ENCODE data around the gene LCN12. TPM values are rescaled to one million over a fixed set of nuclear protein-coding genes. Genes with fewer than 3 reads are reported as not detected.
A peak's percentile ranks its signal among the peaks of the same experiment; 100 is the strongest.

LCN12 gene
- total RNA-seq, 1 donor from 2014 or later = 1.9 TPM

DNA sequence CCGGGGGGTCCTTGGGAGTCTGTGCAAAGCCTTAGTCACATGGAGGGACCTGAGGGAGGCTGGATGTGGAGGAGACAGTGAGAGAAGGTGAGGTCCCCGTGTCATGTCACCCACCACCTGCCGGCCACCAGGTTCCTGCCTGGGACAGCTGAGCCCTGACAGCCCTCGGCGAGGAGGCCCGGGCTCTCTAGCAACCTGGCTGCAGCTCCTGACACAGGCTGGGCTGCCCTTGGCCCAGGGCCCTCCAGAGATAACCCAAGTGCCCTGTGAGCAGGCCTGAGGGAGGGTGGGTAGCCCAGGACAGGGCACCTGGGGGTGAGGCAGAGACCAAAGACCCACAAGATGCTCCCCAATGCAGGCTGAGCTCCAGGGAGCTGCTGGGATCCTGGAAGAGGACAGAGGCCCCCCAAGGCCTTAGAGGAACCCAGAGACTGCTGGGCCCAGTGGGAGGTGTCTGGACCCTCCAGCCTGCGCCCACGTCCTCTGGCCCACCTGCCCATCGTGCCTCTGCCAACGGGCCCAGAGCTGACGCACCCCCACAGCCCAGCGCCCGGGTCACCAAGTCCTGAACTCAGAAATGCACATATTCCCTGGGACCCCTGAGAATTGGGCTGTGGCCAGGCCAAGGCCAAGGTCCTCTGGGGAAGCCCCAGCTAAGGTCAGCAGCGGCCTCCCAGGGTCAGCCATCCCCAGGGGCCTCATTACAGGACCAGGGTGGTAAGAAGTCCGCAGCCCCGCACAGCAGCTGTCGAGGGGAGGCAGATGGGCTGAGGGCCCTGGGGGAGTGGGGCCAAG, 16.5 kb downstream of the LCN12 start:
- TF ChIP-seq CTCF (IDR thresholded peaks at IDR 0.05) = no peak
- peaks cover 8% of the 10 kb centered on the region for H3K4me1 ChIP-seq
- H3K9me3 ChIP-seq = no peaks in the 10 kb centered on the region
- DNase-seq (no peak), ATAC-seq (no peak)
- no peaks in the 10 kb centered on the region for H3K27me3 ChIP-seq (ENCODE audit: low read depth)
- no peak overlapping the region for H3K4me3 ChIP-seq
- intact Hi-C loops (cut with DNase I) = no loop called here
- H3K36me3 ChIP-seq = no peaks in the 10 kb centered on the region
- no peak overlapping the region for H3K27ac ChIP-seq

DNA sequence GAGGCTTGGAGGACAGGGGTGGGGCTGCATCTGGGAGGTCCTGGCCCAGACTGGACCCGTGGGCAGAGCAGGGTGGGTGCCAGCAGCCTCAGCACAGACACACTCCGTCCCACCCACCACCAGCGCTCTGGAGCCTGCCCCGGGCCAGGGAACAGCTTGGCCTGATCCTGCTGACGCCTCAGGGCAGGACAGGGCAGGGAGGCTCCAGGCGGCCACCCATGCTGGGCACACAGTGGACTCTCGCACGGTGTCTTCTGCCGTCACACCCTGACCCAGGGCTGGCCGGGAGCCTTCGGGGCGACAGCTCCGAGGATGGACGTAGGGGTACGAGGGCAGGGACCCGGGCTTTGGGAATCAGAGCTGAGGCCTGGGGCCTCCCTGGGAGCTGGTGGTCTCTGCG, 17.1 kb downstream of the LCN12 start:
- Histone ChIP-seq H3K36me3 (no peaks in the 10 kb centered on the region), H3K9me3 (no peaks in the 10 kb centered on the region), H3K27ac (no peak overlapping the region), H3K4me3 (no peak overlapping the region), H3K27me3 (ENCODE audit: low read depth) (no peaks in the 10 kb centered on the region), H3K4me1 (peaks cover 12% of the 10 kb centered on the region)
- no peak for TF ChIP-seq CTCF (IDR thresholded peaks at IDR 0.05)
- ATAC-seq (peak in 1 of 2 donors; percentile 14), DNase-seq (no peak)
- intact Hi-C loops (cut with DNase I) = no loop called here

DNA sequence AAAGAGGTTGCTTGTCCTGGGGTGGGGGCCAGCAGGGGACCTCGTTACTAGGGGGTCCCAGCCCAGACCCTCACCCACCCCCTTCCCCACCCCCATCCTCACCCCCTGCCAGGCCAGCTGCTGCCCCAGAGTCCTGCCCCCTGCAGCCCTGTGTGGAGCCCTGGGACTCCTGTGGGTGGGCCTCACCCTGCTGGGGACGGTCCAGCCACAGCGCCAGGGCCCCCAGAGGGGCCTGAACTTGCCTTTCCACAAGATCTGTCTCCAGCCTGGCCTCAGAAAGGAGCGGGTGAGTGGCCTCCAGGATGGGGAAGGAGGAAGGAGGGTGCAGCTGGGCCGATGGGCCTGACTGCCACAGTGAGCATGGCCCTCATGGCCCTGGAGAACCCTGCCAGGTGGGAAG, 17.7 kb downstream of the LCN12 start:
- Histone ChIP-seq H3K36me3 (no peaks in the 10 kb centered on the region), H3K4me1 (peaks cover 18% of the 10 kb centered on the region), H3K4me3 (no peak overlapping the region), H3K27me3 (ENCODE audit: low read depth) (no peaks in the 10 kb centered on the region), H3K9me3 (no peaks in the 10 kb centered on the region), H3K27ac (no peak overlapping the region)
- DNase-seq (no peak), ATAC-seq (no peak)
- intact Hi-C loops (cut with DNase I) = no loop called here
- TF ChIP-seq CTCF (IDR thresholded peaks at IDR 0.05) = no peak

GRCh38 chr9:136970361-136970760, 18.3 kb downstream of the LCN12 start:
- DNase-seq (no peak), ATAC-seq (no peak)
- Histone ChIP-seq H3K4me3 (no peak overlapping the region), H3K36me3 (no peaks in the 10 kb centered on the region), H3K27ac (no peak overlapping the region), H3K9me3 (no peaks in the 10 kb centered on the region), H3K27me3 (ENCODE audit: low read depth) (no peaks in the 10 kb centered on the region), H3K4me1 (peaks cover 24% of the 10 kb centered on the region)
- intact Hi-C loops (cut with DNase I) = no loop called here
- TF ChIP-seq CTCF (IDR thresholded peaks at IDR 0.05) = no peak

- no peak for DNase-seq
- intact Hi-C loops (cut with DNase I) = no loop called here
- Histone ChIP-seq H3K4me3 (no peak overlapping the region), H3K4me1 (peaks cover 30% of the 10 kb centered on the region), H3K36me3 (no peaks in the 10 kb centered on the region), H3K9me3 (no peaks in the 10 kb centered on the region), H3K27ac (no peak overlapping the region), H3K27me3 (ENCODE audit: low read depth) (no peaks in the 10 kb centered on the region)
- no peak for ATAC-seq
- no peak for TF ChIP-seq CTCF (IDR thresholded peaks at IDR 0.05)
Observed at GRCh38 chr9:136971746-136972145, 19.7 kb downstream of the LCN12 start.
